Neutrophil (primary cell): Measurements from ENCODE around the gene C8G.
A peak's percentile ranks its signal among the peaks of the same experiment; 100 is the strongest.

Source experiments
- H3K27ac ChIP-seq: fragments of 200-600 bp; sonication (generic); 2 replicates; pipeline ENCODE4 v1.5.1; 2016; ENCODE audit warnings: mild to moderate bottlenecking, moderate library complexity
- H3K27me3 ChIP-seq: fragments of 200-600 bp; sonication (generic); 2 replicates; pipeline ENCODE4 v1.6.0; 2016; ENCODE audit warnings: mild to moderate bottlenecking
- H3K36me3 ChIP-seq: fragments of 200-600 bp; sonication (generic); 2 replicates; pipeline ENCODE4 v1.5.1; 2017
- H3K4me1 ChIP-seq, 2 experiments: fragments of 200-600 bp in 1 of 2; sonication (generic) in 1 of 2; 1 replicate in 1 of 2; 2 replicates in 1 of 2; pipeline versions ENCODE4 v1.5.1 to v1.6.1; 2013 to 2016; ENCODE audit warnings: low read depth in 1 of 2, low read length in 1 of 2, mild to moderate bottlenecking in 1 of 2, moderate library complexity in 1 of 2; ENCODE audit not compliant: control insufficient read depth in 1 of 2, insufficient read depth in 1 of 2
- H3K4me3 ChIP-seq, 2 experiments: fragments of 200-600 bp in 1 of 2; sonication (generic) in 1 of 2; 1 replicate in 1 of 2; 2 replicates in 1 of 2; pipeline ENCODE4 v1.5.1; 2013 to 2016; ENCODE audit warnings: low read depth in 1 of 2, low read length in 1 of 2, mild to moderate bottlenecking in 1 of 2, moderate library complexity in 1 of 2
- H3K9me3 ChIP-seq: fragments of 200-600 bp; sonication (generic); 2 replicates; pipeline ENCODE4 v1.5.1; 2016
- TF ChIP-seq, protein P1 (sequence below): fragments of 200-600 bp; sonication (generic); IDR thresholded peaks from 2 replicates; pipeline ENCODE4 v1.5.1; 2016; ENCODE audit warnings: antibody characterized with exemption

Gene C8G

GRCh38 chr9:136939996-136940525 lies 5.0 kb upstream of the C8G start:
- TF ChIP-seq, protein P1, sequence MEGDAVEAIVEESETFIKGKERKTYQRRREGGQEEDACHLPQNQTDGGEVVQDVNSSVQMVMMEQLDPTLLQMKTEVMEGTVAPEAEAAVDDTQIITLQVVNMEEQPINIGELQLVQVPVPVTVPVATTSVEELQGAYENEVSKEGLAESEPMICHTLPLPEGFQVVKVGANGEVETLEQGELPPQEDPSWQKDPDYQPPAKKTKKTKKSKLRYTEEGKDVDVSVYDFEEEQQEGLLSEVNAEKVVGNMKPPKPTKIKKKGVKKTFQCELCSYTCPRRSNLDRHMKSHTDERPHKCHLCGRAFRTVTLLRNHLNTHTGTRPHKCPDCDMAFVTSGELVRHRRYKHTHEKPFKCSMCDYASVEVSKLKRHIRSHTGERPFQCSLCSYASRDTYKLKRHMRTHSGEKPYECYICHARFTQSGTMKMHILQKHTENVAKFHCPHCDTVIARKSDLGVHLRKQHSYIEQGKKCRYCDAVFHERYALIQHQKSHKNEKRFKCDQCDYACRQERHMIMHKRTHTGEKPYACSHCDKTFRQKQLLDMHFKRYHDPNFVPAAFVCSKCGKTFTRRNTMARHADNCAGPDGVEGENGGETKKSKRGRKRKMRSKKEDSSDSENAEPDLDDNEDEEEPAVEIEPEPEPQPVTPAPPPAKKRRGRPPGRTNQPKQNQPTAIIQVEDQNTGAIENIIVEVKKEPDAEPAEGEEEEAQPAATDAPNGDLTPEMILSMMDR = no peak
- Histone ChIP-seq H3K4me3 (no peak overlapping the region), H3K27me3 (no peaks in the 10 kb centered on the region), H3K36me3 (peaks cover 43% of the 10 kb centered on the region), H3K27ac (no peak overlapping the region), H3K9me3 (no peaks in the 10 kb centered on the region), H3K4me1 (peaks cover 20 to 23% of the 10 kb centered on the region in 2 experiments)

- TF ChIP-seq, protein P1 = no peak
- Histone ChIP-seq H3K4me3 (no peak overlapping the region), H3K9me3 (no peaks in the 10 kb centered on the region), H3K4me1 (peaks cover 20 to 21% of the 10 kb centered on the region in 2 experiments), H3K36me3 (peaks cover 43% of the 10 kb centered on the region), H3K27me3 (no peaks in the 10 kb centered on the region), H3K27ac (no peak overlapping the region)
Measured at GRCh38 chr9:136940526-136941230, 4.4 kb upstream of the C8G start.

- Histone ChIP-seq H3K4me1 (peaks cover 17 to 18% of the 10 kb centered on the region in 2 experiments), H3K27ac (no peak overlapping the region), H3K4me3 (no peak overlapping the region), H3K36me3 (peaks cover 43% of the 10 kb centered on the region), H3K27me3 (no peaks in the 10 kb centered on the region), H3K9me3 (no peaks in the 10 kb centered on the region)
- TF ChIP-seq, protein P1 = no peak
Measured at GRCh38 chr9:136941231-136942111, 3.6 kb upstream of the C8G start.

GRCh38 chr9:136942112-136942880 lies 2.7 kb upstream of the C8G start:
- H3K27ac ChIP-seq = no peak overlapping the region
- no peaks in the 10 kb centered on the region for H3K9me3 ChIP-seq
- peaks cover 17 to 18% of the 10 kb centered on the region in 2 experiments for H3K4me1 ChIP-seq
- H3K4me3 ChIP-seq = no peak overlapping the region
- TF ChIP-seq, protein P1 = no peak
- peaks cover 43% of the 10 kb centered on the region for H3K36me3 ChIP-seq
- no peaks in the 10 kb centered on the region for H3K27me3 ChIP-seq

DNA sequence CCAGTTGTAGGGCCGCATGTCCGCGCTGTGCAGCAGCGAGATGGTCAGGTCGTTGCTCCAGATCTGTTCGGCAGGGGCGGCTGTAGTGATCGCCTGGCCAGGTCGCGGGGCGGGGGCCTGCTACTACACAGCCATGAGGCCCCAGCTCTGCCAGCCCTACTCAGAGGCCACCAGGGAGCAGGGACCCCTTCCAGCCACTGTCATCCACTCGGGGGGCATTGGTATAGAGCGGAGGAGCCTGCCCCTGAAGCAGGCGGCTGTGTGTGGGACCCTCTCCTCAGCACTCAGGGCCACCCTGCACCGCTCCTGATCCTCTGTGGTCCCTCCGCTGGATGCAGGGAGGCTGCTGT lies 2.2 kb upstream of the C8G start:
- H3K9me3 ChIP-seq = no peaks in the 10 kb centered on the region
- H3K27me3 ChIP-seq = no peaks in the 10 kb centered on the region
- H3K36me3 ChIP-seq = peaks cover 43% of the 10 kb centered on the region
- peaks cover 17 to 18% of the 10 kb centered on the region in 2 experiments for H3K4me1 ChIP-seq
- TF ChIP-seq, protein P1 = no peak
- peak overlapping the region in 1 of 2 experiments; percentile 78 for H3K4me3 ChIP-seq
- no peak overlapping the region for H3K27ac ChIP-seq
